Measurements from ENCODE around the gene ARSI.

ARSI gene

GRCh38 chr5:150310246-150310645, 7.5 kb upstream of the ARSI start:
- DNase-seq (ENCODE audit: low spot score) (no peak), ATAC-seq (ENCODE audit: low read depth) (no peak)
- H3K9me3 ChIP-seq (ENCODE audit: severe bottlenecking) = no peaks in the 10 kb centered on the region
- TF ChIP-seq, protein P1, sequence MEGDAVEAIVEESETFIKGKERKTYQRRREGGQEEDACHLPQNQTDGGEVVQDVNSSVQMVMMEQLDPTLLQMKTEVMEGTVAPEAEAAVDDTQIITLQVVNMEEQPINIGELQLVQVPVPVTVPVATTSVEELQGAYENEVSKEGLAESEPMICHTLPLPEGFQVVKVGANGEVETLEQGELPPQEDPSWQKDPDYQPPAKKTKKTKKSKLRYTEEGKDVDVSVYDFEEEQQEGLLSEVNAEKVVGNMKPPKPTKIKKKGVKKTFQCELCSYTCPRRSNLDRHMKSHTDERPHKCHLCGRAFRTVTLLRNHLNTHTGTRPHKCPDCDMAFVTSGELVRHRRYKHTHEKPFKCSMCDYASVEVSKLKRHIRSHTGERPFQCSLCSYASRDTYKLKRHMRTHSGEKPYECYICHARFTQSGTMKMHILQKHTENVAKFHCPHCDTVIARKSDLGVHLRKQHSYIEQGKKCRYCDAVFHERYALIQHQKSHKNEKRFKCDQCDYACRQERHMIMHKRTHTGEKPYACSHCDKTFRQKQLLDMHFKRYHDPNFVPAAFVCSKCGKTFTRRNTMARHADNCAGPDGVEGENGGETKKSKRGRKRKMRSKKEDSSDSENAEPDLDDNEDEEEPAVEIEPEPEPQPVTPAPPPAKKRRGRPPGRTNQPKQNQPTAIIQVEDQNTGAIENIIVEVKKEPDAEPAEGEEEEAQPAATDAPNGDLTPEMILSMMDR (IDR thresholded peaks at IDR 0.05; ENCODE audit: poor library complexity, severe bottlenecking) = no peak
- no peaks in the 10 kb centered on the region for H3K27me3 ChIP-seq (ENCODE audit: insufficient read depth, poor library complexity, severe bottlenecking)
- H3K4me3 ChIP-seq (ENCODE audit: severe bottlenecking) = no peak overlapping the region
- H3K27ac ChIP-seq (ENCODE audit: poor library complexity, severe bottlenecking) = no peak overlapping the region
- H3K4me1 ChIP-seq (ENCODE audit: insufficient read depth, poor library complexity, severe bottlenecking) = no peaks in the 10 kb centered on the region
- H3K36me3 ChIP-seq (ENCODE audit: low read depth) = no peaks in the 10 kb centered on the region

DNA sequence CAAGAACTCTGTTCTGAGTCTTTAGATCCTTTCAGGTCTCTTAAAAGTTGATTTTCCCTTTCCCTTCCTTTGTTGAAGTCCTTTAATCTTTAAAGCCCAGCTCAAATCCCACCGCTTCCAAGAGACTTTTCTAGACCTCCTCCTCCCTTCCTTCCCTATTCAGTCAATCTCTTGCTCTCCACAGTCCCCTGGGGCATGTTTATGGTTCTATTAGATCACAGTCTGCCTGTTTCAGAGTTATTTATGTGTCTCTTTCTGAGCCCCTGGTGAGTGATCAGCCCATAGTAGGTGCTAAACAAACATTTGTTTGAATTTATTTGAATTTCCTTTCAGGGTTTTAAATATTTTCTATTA, 7.2 kb upstream of the ARSI start:
- H3K27ac ChIP-seq (ENCODE audit: poor library complexity, severe bottlenecking) = no peak overlapping the region
- H3K27me3 ChIP-seq (ENCODE audit: insufficient read depth, poor library complexity, severe bottlenecking) = no peaks in the 10 kb centered on the region
- H3K36me3 ChIP-seq (ENCODE audit: low read depth) = no peaks in the 10 kb centered on the region
- H3K9me3 ChIP-seq (ENCODE audit: severe bottlenecking) = no peaks in the 10 kb centered on the region
- DNase-seq (ENCODE audit: low spot score) (no peak), ATAC-seq (ENCODE audit: low read depth) (no peak)
- TF ChIP-seq, protein P1 (IDR thresholded peaks at IDR 0.05; ENCODE audit: poor library complexity, severe bottlenecking) = no peak
- H3K4me3 ChIP-seq (ENCODE audit: severe bottlenecking) = no peak overlapping the region
- no peaks in the 10 kb centered on the region for H3K4me1 ChIP-seq (ENCODE audit: insufficient read depth, poor library complexity, severe bottlenecking)

GRCh38 chr5:150309101-150309885, 6.6 kb upstream of the ARSI start:
- Histone ChIP-seq H3K9me3 (ENCODE audit: severe bottlenecking) (no peaks in the 10 kb centered on the region), H3K27ac (ENCODE audit: poor library complexity, severe bottlenecking) (no peak overlapping the region), H3K4me3 (ENCODE audit: severe bottlenecking) (no peak overlapping the region), H3K4me1 (ENCODE audit: insufficient read depth, poor library complexity, severe bottlenecking) (no peaks in the 10 kb centered on the region), H3K36me3 (ENCODE audit: low read depth) (no peaks in the 10 kb centered on the region), H3K27me3 (ENCODE audit: insufficient read depth, poor library complexity, severe bottlenecking) (no peaks in the 10 kb centered on the region)
- ATAC-seq (ENCODE audit: low read depth) (no peak), DNase-seq (ENCODE audit: low spot score) (peak; percentile 49)
- TF ChIP-seq, protein P1 (IDR thresholded peaks at IDR 0.05; ENCODE audit: poor library complexity, severe bottlenecking) = no peak

DNA sequence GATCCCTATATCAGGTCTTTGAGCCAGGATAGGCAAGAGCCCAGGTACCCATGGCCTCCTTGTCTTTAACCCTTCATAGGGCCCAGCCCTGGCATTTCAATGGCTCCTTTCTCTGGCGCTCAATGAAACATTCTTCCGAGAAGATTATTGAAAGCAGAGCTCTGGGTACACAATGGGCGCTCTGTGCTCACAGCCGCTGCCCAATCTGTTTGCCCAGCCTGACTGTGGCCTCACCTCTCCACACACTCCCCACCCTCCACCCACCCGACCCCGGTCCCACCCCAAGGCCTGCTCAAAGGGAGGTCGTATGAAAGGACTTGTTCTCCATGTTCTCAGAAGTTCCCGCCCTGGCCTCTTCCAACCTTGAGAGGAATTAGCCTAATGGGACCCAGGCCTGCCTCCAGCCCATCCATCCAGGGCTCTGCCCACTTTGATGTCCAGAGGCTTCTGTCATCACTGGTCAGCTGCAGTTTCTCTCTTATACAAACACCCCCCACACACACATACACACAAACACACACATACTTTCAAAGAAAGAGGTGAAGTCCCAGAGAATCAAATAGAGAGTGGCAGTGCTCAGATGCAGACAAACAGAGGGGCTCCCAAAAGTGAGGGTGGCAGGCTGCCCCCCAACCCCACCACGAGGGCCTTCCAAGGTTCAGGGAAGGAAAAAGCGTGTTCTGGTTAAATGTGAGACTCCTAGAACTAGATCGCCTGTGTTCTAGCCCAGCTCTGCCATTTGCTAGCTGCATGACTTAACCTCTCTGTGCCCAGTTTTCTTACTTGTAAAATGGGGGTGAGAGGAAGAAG, 5.1 kb upstream of the ARSI start:
- no peaks in the 10 kb centered on the region for H3K9me3 ChIP-seq (ENCODE audit: severe bottlenecking)
- no peak overlapping the region for H3K27ac ChIP-seq (ENCODE audit: poor library complexity, severe bottlenecking)
- H3K4me3 ChIP-seq (ENCODE audit: severe bottlenecking) = no peak overlapping the region
- DNase-seq (ENCODE audit: low spot score) (peak; percentile 38), ATAC-seq (ENCODE audit: low read depth) (no peak)
- H3K27me3 ChIP-seq (ENCODE audit: insufficient read depth, poor library complexity, severe bottlenecking) = no peaks in the 10 kb centered on the region
- no peaks in the 10 kb centered on the region for H3K4me1 ChIP-seq (ENCODE audit: insufficient read depth, poor library complexity, severe bottlenecking)
- TF ChIP-seq, protein P1 (IDR thresholded peaks at IDR 0.05; ENCODE audit: poor library complexity, severe bottlenecking) = no peak
- H3K36me3 ChIP-seq (ENCODE audit: low read depth) = no peaks in the 10 kb centered on the region
